Muscle layer of duodenum (tissue), 2 donors: Measurements from ENCODE around the gene PLPP4.

Source experiments
- H3K27ac ChIP-seq: one replicate; pipeline ENCODE4 v1.7.0; 2013; ENCODE audit warnings: mild to moderate bottlenecking, low read length
- H3K27me3 ChIP-seq: one replicate; pipeline ENCODE4 v1.7.0; 2013; ENCODE audit warnings: low read depth, mild to moderate bottlenecking, control low read depth, low read length
- H3K36me3 ChIP-seq, 2 donors: one replicate each; pipeline ENCODE4 v1.7.0; 2013; ENCODE audit warnings: low read length in 2 of 2, control low read depth in 1 of 2, mild to moderate bottlenecking in 1 of 2; ENCODE audit not compliant: insufficient read depth in 2 of 2, control insufficient read depth in 1 of 2
- H3K4me1 ChIP-seq, 2 donors: one replicate each; pipeline ENCODE4 v1.7.0; 2013; ENCODE audit warnings: low read length in 2 of 2, mild to moderate bottlenecking in 2 of 2, control low read depth in 1 of 2, moderate library complexity in 1 of 2; ENCODE audit not compliant: insufficient read depth in 2 of 2, control insufficient read depth in 1 of 2
- H3K4me3 ChIP-seq, 2 donors: one replicate each; pipeline ENCODE4 v1.7.0; 2013; ENCODE audit warnings: low read length in 2 of 2, low read depth in 1 of 2, mild to moderate bottlenecking in 1 of 2
- H3K9me3 ChIP-seq, 2 donors: one replicate each; pipeline ENCODE4 v1.7.0; 2013; ENCODE audit warnings: low read length in 2 of 2, control low read depth in 1 of 2, mild to moderate bottlenecking in 1 of 2; ENCODE audit not compliant: control insufficient read depth in 1 of 2
- donor health status: healthy.

The PLPP4 gene

DNA sequence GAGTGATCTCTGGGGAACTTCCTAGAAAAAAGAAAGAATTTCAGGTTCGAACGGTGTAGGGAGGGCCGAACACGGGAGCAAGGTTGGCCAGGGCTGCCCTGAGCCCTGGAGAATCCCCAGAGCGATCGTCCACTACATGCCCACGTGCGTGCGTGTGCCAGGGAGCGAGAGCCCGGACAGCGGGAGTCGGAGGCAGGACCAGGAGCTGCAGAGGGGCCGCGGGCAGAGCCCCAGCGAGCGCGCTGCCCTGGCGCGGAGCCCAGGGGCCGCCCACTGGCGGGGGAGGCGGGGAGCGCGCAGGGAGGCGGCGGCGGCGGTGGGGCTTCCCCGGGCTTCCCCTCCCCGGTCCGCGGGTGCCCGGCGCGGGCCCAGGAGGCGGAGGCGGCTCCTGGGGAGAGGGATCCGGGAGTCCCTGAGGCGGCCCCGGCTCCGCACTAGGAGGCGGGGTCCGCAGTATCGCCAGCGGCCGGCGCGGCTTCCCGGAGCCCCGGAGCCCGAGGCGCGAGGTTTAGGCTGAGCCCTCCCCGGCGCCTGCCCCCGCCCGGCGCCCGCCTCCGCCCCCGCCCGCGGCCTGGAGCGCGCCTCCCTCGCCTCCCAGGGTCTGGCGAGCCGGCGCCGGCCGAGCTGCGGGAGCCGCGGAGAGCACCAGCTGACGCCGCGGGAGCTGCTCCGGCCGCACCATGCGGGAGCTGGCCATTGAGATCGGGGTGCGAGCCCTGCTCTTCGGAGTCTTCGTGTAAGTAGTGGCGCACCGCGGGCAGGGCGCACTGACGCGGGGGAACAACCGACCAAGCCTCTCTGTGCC lies at the start of gene PLPP4:
TSS of gene PLPP4 (plus strand) at position 602 of the 805 bp plus-strand sequence. CDS start at position 681, 79 bp downstream.
- Histone ChIP-seq H3K27ac (no peak within 1 kb of the TSS), H3K36me3 (no peaks in the 10 kb centered on the region), H3K4me3 (peak within 1 kb of the TSS in 1 of 2 donors; percentile 68), H3K9me3 (no peaks in the 10 kb centered on the region), H3K27me3 (peaks cover 13% of the 10 kb centered on the region), H3K4me1 (peaks cover 0 to 13% of the 10 kb centered on the region in 2 donors)

GRCh38 chr10:120409816-120410215 lies 47.2 kb upstream of the PLPP4 start:
- Histone ChIP-seq H3K36me3 (no peaks in the 10 kb centered on the region), H3K9me3 (no peaks in the 10 kb centered on the region), H3K27me3 (no peaks in the 10 kb centered on the region), H3K4me3 (no peak overlapping the region), H3K4me1 (no peaks in the 10 kb centered on the region), H3K27ac (no peak overlapping the region)

GRCh38 chr10:120414946-120415345 lies 42.1 kb upstream of the PLPP4 start:
- Histone ChIP-seq H3K9me3 (no peaks in the 10 kb centered on the region), H3K27me3 (no peaks in the 10 kb centered on the region), H3K27ac (no peak overlapping the region), H3K4me3 (no peak overlapping the region), H3K36me3 (no peaks in the 10 kb centered on the region), H3K4me1 (no peaks in the 10 kb centered on the region)

DNA sequence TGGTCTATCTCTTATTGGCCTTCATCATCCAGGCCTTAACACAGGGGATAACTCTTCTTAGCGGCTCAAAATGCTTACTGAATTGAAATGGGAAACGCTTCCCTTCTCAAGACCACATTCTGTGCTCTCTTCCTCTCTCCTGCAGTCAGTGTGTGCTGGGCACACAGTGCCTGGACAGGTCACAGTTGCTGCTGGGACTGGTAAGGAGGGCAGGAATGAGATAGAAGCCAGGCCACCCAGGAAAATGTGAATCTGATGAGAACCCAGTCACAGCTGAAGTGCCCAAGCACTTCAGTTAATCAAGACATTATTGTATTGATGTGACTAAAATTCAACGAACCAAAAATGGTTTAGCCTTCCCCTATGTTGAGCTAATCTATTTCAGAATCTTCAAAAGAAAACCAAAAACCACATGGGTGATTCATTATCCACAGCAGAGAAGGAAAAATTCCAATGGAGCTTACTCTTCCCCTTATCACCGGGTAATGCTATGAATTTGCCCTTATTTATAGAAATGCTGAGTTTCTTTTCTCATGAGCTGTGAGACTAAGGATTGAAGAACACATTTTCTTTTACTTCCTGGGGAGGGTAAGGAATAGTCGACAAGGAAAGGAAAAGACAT lies 41.2 kb upstream of the PLPP4 start:
- H3K27ac ChIP-seq, result no peak overlapping the region
- no peak overlapping the region for H3K4me3 ChIP-seq
- H3K4me1 ChIP-seq, result no peaks in the 10 kb centered on the region
- no peaks in the 10 kb centered on the region for H3K27me3 ChIP-seq
- H3K36me3 ChIP-seq, result no peaks in the 10 kb centered on the region
- H3K9me3 ChIP-seq, result no peaks in the 10 kb centered on the region

GRCh38 chr10:120420421-120420820 lies 36.6 kb upstream of the PLPP4 start:
- Histone ChIP-seq H3K4me3 (no peak overlapping the region), H3K4me1 (no peaks in the 10 kb centered on the region), H3K27me3 (no peaks in the 10 kb centered on the region), H3K36me3 (no peaks in the 10 kb centered on the region), H3K27ac (no peak overlapping the region), H3K9me3 (no peaks in the 10 kb centered on the region)

DNA sequence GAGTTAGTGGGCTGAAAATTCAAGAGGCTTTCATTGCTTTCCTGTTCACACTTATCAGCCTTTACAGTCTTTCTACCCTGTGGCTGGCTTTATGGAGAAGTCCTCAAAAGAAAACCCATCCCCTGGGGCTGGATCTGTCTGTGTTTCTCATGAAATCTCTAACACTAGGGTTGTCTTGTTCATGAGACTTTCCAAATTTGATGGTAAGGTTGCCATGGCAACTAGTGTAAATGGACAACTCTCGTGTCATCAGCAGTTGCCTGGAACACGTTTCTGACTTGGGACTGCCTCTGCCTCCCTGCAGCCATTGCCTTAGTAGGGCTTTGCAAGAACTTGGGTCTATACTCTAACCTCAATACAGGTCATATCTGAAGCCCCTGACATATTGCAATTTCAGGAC lies 35.8 kb upstream of the PLPP4 start:
- H3K27ac ChIP-seq, result no peak overlapping the region
- H3K4me3 ChIP-seq, result no peak overlapping the region
- no peaks in the 10 kb centered on the region for H3K27me3 ChIP-seq
- H3K4me1 ChIP-seq, result no peaks in the 10 kb centered on the region
- no peaks in the 10 kb centered on the region for H3K36me3 ChIP-seq
- H3K9me3 ChIP-seq, result no peaks in the 10 kb centered on the region

DNA sequence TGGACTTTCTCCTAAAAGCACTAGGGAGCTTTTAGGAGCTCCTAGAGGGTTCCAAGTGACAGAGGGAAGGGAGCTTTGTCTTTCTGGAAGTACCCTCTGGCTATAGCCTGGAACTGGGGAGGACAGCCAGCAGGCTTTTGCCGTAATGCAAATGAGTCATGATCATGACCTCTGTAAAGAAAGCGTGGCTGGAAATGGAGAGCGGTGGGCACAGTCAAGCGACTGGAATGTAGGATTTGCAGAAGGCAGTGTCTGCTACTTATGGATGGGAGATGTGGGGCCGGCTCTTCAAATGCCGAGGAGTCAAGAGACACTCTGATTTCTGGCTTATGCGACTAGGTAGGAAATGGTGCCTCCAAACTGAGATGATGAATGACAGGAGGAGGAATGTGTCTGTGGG lies 34.6 kb upstream of the PLPP4 start:
- Histone ChIP-seq H3K9me3 (no peaks in the 10 kb centered on the region), H3K36me3 (no peaks in the 10 kb centered on the region), H3K27ac (no peak overlapping the region), H3K4me1 (no peaks in the 10 kb centered on the region), H3K4me3 (no peak overlapping the region), H3K27me3 (no peaks in the 10 kb centered on the region)

GRCh38 chr10:120423431-120424197 lies 33.4 kb upstream of the PLPP4 start:
- Histone ChIP-seq H3K27me3 (no peaks in the 10 kb centered on the region), H3K4me1 (no peaks in the 10 kb centered on the region), H3K4me3 (no peak overlapping the region), H3K36me3 (no peaks in the 10 kb centered on the region), H3K27ac (no peak overlapping the region), H3K9me3 (no peaks in the 10 kb centered on the region)

DNA sequence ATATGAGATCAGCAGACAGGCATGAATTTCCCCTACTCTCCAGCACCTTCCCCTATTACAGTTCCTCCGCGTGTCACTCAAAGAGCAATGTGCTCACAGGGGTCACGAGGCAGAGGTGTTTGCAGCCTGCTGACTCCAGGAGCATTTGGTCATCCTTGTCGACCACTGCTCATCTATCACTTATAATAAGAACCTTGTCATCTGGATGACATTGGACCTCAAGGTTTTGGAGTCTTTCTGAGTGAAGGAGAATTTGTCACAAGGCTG lies 32.9 kb upstream of the PLPP4 start:
- Histone ChIP-seq H3K27me3 (no peaks in the 10 kb centered on the region), H3K4me3 (no peak overlapping the region), H3K4me1 (no peaks in the 10 kb centered on the region), H3K36me3 (no peaks in the 10 kb centered on the region), H3K9me3 (no peaks in the 10 kb centered on the region), H3K27ac (no peak overlapping the region)

DNA sequence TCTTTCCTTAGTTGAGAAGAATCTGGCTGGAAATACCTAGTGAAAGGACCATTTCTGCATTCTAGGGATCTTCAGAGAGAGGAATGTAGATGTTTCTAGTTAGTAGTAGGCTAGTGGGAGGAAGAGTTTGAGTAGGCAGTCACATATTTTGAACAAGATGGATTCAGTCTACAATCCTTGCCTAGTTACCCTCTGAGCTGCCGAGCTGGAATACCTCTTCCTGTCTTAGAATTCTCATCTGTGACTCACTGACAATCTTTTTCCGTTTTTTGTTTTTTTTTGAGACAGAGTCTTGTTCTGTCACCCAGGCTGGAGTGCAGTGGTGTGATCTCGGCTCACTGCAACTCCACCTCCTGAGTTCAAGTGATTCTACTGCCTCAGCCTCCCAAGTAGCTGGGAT lies 30.7 kb upstream of the PLPP4 start:
- Histone ChIP-seq H3K27ac (no peak overlapping the region), H3K4me3 (no peak overlapping the region), H3K27me3 (no peaks in the 10 kb centered on the region), H3K9me3 (no peaks in the 10 kb centered on the region), H3K4me1 (no peaks in the 10 kb centered on the region), H3K36me3 (no peaks in the 10 kb centered on the region)

DNA sequence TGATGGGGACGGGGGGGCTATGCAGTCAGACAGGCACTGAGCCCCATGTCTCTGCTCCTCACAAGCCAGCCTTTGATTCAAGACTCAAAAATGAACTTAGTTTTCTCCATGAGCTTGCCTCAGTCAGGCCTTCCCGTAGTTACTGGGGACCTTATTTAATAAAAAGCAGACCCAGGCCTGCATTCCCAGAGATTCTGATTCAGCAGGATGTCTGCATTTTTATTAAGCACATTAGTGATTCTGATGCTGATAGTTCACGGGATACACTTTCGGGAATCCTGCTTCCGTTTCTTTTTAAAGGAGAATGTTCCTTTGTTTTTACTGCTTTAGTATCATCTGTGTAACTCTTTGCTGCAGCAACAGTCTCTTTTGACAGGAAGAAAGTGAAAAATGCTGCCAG lies 28.3 kb upstream of the PLPP4 start:
- no peaks in the 10 kb centered on the region for H3K4me1 ChIP-seq
- no peaks in the 10 kb centered on the region for H3K9me3 ChIP-seq
- H3K4me3 ChIP-seq, result no peak overlapping the region
- H3K27ac ChIP-seq, result no peak overlapping the region
- no peaks in the 10 kb centered on the region for H3K27me3 ChIP-seq
- H3K36me3 ChIP-seq, result no peaks in the 10 kb centered on the region
